ENCODE results near the gene RIMS4.

RIMS4 gene

DNA sequence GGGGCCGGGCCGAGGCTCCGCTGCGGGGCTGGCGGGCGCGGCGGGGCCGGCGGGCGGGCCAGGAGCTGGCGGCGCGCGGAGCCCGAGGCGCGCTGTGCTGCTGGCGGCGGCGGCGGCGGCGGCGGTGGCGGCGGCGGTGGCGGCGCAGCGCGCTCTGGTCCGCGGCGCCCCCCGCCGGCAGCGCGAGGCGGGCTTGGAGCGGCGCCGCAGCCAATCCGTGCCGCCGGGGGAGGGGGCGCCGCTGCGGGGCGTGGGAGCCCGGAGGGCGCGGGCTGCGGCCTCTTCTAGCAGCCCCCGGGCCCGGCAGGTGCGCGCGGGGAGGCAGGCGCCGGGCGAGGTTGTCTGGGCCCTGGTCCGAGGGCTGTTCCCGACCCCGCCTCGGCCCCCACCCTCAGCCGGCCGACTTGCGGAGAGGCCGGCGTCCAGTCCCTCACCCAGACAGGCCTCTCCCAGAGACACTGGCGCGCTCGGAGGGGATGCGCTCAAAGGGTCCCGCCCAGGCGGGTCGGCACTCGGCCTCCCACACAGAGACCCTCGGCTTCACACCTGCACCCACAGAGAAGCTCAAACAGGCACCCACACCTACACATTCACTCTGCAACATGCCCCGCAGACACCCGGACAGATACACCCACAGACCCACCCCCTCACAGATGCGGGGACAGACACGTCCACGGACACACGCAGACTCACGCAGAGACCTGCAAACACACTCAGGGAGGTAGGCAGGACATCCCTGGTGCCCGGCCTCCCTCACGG, at the start of gene RIMS4:
RIMS4 (minus strand) TSS at position 156 of the 759 bp plus-strand sequence. CDS start 275 bp downstream, outside the sequence.
- peak; percentile 15 for DNase-seq

DNA sequence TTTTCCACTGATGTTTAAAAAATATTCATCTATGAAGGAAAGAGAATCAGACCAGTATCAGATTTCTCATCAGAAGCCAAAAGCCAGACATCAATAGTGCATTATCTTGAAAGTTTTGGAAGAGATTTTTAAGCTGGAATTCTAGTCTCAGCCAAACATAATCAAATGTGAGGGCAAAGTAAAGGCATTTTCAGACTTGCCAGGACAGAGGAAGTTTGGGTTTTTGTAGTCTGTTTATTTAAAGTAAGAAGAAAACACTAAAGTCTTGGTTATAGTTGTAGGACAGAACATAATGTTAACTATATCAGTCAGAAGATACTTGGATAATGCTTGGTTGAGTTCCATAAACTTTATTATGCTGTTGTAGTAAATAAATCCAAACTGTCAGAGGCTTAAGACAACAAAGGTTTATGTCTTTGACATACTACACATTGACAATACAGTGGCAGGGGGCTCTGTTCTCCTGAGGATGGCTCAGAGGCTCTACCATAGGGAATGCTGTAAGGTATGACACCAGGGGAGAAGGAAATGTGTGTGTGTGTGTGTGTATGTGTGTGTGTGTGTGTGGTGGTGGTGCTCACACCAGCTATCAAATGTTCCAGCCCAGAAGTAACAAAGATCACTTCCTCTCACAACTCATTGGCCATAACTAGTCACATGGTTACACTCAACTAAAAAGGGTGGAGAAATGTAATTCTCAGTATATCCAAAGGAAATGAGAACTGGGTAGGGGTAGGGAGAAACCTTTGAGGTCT, 48.4 kb upstream of the RIMS4 start:
- DNase-seq, result no peak

DNA sequence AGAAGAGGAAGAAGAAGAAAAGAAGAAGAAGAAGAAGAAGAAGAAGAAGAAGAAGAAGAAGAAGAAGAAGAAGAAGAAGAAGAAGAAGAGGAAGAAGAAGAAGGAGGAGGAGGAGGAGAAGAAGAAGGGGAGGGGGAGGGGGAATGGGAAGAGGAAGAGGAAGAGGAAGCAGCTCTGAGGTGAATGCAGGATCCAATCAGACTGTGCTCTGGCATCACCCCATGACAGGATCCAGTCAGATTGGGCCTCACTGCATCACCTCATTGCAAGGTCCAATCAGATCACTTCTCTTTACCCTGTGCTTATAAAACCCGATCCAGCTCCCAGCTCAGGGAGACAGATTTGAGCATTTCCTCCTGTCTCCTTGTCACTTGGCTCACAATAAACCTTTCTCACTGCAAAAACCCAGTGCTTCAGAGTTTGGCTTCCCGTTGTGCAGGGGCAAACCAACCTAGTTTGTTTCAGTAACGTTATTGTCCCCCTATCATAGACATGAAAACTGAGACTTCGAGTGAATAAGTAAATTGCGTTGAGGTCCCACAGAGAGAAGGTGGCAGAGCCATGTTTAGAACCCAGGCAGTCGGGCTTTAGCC, 46.6 kb upstream of the RIMS4 start:
- DNase-seq, result no peak

DNA sequence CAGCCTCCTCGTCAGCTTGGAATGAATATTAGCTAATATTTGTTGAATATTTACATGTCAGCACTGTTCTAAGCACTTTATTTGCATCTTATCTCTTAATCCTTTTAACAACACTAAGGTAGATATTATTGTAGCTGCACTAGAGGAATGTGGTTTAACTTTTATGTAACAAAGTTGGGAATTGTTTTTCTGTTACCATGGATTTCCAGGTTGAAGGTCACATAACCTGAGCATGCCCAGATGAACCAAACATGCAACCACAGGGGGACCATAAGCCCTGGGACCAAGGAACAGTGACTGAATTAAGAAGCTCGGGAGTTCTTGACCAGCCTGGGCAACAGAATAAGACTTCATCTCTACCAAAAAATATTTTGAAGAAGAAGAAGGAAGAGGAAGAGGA, 46.1 kb upstream of the RIMS4 start:
- no peak for DNase-seq

DNA sequence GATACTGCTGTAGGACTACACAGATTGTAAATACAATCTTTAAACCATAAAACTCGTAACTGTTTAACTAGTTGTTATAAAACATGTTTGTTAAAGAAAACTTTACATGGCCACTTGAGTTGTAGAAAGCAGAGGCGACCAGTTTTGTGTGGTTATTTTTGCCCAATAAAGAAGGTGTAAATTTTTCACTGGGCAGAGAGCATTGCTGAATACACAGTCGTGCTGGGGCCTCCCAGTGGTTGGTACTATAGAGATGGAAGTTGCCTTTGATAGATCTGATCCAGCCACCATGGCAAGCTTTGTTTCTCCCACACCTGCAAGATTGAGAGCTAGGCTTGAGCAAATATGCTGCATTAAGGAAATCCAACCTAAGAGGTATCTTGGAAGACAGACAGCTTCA, 41.2 kb upstream of the RIMS4 start:
- no peak for DNase-seq

DNA sequence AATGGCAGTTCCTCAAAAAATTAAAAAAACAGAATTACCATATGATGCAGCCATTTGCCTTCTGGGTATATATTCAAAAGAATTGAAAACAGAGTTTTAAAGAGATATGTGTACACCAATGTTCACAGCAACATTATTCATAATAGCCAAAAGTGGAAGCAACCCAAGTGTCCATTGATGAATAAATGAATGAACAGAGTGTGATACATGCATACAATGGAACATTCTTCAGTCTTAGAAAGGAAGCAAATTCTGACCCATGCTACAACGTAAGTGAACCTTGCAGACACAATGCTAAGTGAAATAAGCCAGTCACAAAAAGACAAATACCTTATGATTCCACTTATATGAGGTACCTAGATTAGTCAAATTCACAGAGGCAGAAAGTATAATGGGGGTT, 40.5 kb upstream of the RIMS4 start:
- no peak for DNase-seq

DNA sequence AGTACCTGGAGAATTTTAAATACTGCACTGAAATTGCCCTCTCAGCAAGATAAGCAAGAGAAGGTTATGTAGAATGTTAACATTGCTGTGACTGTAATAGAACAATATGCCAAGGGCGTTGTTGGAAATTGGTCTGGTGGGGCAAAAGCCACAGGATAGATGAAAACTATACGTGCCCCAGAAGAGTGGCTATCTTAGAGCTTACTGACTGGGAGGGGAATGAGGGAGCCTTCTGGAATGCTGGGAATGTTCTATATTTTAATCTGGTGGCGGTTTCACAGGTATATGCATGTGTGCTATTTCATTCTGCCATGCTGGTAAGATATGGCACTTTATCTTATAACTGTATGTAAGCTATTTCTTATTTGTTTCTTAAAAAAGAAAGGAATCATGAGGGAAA, 39.9 kb upstream of the RIMS4 start:
- DNase-seq, result no peak

DNA sequence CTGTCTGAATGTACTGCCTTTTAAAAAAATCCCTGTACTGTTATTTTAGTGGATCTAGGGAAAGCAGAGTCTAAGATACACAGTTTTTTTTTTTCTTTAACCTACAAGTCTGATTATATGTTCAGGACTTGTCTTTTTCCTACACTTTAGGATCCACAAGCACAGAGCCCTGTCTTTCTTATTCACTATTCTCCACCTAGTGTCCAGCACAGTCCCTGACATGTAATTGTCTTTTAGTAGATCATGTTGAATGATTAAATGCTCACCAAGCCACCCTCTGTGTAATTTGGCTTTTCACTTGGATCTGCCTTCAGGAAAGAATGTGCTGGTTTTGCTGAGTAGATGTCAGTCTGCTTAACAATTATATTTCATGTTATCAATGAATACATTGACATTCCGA, 39.4 kb upstream of the RIMS4 start:
- DNase-seq, result no peak

DNA sequence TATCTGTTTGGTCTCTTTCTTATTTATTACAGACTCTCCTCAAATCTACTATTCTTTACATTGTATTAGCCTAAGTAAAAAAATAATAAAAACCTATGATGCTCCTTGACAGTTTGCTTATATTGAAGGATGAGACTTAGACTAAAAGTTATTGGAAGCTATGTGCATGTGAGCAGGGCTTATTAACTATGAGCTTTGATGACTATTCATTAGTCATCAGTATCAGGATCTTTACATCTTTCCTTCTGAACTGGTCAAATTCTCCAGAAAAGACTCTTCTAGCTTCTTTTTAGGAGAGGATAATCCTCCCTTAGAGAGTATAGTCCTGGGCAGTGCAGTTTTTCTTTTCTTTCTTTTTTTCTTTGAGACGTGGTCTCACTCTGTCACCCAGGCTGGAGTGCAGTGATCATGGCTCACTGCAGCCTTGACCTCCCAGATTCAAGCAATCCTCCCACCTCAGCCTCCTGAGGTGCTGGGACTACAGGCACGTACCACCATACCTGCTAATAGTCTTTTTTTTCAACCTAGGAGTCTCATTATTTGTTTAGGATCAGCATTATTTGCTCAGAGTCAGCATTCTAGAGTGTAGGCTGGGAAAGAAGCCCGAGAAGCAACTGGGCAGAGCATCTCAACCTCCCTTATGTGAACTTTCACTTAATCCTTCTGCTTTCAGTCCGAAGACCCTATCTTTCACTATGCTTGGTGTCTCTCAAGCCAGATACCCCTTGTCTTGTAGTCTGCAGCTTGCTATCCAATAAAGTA, 38.1 kb upstream of the RIMS4 start:
- DNase-seq, result no peak

DNA sequence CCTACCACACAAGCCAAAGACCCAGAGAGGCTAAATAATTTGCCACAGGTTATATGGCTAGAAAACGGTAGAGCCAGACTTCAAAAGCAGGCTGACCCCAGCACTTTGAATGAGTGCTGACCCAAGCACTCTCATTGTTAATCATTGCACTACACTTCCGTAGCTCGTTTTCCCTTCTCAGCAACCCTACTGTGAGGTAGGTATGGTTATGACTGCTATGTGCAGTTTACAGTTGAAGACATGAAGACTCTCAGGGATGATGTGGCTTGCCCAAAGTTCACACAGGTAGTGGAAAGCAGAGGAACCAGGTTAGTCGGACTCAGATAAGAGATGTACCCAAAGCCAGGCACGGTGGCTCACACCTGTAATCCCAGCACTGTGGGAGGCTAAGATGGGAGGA, 33.5 kb upstream of the RIMS4 start:
- no peak for DNase-seq

DNA sequence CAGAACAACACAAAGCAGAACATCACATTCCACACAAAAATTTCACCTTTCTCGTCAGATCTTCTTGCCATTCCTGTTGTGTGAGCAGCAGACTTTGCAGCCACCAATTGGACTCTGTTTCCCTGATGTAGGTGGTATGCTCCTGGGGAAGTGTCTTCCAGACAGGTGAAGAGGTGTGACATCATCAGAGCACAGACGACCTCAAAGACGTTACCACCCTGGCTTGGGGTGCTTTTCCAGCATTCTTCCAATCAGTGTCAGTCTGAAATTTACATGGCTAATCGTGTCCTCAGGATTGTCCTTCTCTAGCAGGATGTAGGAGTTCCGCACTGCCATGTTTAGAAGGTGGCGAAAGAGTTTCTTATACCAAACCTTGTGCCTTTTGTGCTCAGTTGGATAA, 31.6 kb upstream of the RIMS4 start:
- DNase-seq, result no peak

DNA sequence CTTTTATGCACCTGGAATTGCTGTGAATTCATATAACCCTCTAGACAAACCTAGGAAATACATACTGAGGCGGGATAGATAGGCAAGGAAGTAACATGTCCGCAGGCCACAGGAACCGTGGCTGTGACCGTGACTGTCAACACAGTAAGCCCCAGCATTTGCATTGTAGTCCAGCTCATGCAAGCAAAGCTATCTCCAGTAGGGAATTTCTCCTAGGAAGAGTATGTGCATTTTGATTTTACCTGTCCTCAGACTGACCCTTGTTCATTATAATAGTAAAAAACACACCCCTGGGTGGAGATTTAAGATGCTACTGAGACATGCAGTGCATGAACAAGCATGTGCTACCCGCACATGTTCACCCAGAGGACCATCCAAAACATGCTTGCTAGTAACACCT, 30.5 kb upstream of the RIMS4 start:
- no peak for DNase-seq

DNA sequence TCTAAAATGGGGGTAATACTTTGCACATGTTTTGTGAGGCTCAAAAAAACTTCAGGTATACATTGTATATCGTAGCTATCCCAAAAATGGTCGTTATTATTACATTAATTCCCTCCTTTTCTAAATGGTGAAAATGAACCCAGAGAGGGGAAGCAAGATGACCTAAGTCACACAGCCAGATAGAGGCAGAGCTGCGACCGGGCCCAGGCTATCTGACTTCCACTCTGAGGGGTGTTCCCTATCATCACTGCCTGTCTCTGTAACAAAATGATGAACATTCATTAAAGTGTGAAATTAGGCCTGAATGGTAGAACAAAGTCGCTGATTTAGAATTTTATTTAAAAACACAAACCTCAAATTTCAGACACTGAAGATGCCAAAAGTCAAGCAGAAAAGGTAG, 29.1 kb upstream of the RIMS4 start:
- DNase-seq, result no peak

DNA sequence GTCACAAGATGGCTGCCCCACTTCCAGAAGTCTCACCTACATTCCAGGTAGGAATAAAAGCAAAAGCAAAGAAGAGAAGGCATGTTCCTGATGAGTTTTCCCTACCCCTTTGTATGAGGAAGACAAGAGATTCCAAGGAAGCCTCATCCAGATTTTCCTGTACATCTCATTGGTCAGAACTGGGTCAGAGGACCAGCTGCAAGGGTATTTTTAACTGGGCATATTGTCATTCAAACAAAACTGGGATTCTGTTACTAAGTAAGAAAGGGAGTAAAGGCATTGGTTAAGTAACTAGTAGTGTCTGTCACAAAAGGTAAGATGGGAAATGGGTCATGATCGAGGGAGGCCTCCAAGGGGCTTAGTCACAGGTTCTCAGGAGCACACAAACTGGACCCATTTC, 28.2 kb upstream of the RIMS4 start:
- DNase-seq, result no peak

DNA sequence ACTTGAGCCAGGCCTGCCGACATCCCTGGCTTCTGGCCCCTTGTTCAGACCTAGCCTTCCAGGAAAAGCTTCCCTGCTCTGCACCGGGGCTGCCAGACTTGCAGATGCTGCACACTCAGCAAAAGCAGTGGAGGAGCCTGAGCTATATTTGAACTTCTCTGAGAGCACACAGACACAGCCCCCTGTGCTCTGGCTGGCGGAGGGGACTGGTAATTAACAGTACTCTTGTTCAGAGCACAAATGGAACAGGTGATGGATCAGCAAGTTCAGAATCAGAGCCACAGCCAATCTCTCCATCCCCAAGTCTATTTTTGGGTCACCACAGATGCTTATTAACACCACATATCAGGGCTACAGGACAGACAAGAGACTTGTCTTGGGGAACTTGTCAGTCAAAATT, 27.6 kb upstream of the RIMS4 start:
- no peak for DNase-seq

DNA sequence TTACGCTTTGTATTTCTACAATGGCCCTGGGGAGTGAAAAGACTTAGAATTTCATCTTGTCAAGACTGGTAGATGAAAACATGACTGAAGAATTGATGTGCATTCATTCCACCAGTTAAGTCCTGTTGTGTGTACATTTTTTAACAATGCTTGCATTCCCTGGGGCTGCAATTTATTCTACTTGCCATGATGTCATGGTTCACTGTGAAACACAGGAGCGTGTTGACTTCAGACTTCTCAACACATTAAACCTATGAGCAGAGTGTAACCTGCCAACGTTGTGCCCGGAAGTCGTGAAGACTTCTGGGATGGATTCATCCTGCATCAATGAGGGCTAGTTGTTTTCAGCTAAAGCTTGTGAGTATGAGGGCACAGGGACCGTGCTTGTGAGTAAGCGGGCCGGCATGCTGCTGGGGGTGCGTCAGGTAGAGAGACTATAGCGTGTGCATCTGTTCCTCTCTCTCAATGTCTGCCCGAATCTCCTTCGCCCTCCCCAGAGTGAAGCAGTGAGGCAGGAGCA, 26.3 kb upstream of the RIMS4 start:
- DNase-seq, result no peak

DNA sequence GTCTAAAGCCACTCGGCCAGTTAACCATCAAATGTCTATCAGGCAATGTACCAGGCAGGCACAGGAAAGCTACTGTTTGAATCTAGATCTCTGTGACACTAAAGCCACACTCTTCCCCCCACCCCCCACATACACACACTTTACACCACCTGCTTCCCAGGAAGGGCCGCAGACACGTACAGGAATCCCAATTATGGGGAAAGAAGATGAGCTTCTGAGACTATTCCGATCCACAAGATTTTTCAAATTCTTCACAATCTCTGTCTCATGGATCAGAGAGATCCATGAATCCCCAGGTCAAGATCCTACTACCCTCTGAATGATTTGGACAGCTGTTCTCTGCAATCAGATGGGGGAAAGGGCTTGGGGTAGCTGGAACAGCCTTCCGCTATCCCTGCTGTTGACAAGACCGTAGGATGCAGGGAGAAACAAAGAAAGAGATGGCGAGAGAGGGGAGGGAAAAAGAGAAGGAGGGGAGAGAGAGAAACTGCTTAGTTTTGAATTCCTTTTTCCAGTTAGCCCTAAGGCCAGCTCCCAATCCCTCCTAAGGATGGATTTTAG, 25.4 kb upstream of the RIMS4 start:
- no peak for DNase-seq

DNA sequence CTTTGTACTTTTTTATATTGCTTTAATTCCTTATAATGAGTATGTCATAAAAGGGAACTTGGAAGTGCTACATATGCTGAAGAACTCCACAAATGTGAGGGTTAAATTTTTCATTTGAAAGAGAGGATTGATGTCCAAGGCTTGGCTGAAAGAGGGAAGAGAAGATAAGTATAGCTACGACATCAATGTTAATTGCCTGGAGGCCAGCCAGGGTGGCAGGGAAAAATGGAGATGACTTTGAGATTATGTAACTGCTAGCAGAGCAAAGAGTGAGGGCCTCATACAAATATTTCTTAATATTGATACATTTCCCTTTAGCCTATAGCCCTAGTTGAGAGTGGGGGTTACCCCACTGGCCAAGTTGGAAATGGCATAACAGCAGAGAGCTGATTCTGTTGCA, 24.8 kb upstream of the RIMS4 start:
- DNase-seq, result no peak

DNA sequence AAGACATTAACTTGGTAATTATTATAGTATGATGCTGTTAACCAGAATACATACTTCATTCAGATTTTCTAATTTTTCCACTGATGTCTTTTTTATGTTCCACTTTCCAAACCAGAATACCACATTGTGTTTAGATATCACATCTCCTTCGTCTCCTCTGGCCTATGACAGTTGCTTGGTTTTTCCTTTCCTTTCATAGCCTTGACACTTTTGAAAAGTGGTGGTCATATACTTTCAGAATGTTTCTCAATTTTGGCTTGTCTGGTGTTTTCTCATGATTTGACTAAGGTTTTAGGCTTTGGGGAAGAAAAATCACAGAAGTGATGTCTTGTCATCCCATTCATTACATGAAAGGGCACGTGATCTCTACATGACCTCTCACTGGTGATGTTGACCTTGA, 24.3 kb upstream of the RIMS4 start:
- no peak for DNase-seq

DNA sequence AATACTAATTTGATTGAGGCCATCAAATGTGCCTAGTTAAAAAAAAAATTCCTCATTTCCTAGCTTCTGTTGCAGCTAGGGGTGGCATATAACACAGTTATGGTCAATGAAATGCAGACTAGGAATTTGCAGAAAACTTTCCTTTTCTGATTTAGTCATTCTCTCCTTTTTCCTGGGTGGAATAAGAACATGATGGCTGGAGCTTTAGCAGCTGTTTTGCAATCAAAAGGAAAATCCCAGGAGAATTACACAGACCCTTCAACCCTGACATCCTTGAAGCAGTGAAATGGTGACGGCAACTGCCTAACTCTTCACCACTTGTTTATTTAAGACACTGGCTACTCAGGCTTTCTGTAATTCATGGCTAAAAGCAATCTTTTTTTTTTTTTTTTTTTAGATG, 23.1 kb upstream of the RIMS4 start:
- DNase-seq, result no peak

DNA sequence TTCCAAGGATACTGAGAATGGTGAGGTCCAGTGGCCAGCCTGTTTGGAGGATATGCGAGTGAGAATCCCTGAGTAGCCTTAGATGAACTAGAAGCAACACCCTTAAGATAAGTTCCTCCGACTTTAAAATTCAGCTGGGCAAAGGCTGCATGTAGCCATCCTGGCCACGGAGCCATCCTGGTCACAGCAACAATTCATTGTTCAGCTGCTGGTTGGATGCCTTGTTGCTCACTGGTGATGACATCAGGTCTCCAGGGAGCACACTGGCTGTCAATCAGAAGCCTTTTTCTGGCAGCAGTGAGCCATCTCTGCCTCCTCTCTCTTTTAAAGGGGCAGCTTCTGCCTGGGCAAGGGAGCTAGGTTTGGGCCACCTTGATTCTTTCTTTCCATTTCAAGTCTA, 22.4 kb upstream of the RIMS4 start:
- DNase-seq, result no peak

DNA sequence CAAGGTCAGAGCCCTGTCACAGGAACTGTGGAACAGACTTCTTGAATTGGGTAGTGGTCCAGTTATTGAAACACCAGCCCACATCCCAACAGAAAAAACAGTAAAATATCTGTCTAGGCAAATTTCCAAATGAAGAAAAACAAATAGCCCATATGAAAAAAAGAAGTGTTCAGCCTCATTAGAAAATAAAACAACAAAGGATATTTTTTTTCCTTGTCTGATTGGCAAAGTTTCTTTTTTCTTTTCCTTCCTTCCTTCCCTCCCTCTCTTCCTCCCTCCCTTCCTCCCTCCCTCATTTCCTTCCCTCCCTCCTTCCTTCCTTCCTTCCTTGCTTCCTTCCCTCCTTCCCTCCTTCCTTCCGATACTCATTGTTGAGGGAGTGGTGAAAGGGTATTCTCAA, 20.6 kb upstream of the RIMS4 start:
- DNase-seq, result no peak

DNA sequence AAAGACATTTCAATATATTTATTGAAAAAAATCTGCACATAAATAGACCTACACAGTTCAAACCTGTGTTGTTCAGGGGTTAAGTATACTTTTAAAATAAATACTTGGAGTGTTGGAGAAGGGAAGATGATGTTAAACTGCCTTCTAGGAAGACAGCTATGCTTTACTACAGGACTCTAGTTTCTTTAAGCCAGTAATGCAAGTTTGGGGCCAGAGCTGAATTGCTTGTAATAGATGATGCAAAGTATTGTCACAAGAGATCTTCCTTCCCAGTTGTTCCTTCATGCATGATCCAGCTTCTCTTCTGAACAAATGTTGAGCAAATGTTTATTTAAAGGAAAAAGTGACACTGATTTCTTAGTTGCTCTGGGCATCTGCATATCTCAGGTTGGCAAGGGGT, 20.2 kb upstream of the RIMS4 start:
- no peak for DNase-seq

All from activated naive CD4-positive, alpha-beta T cell treated with anti-CD3 and anti-CD28 coated beads, Interleukin-2, amount 50 U/mL, for 16 hours (primary cell).